ENCODE results near the gene PDK2. TPM values are rescaled to one million over a fixed set of nuclear protein-coding genes. Genes with fewer than 3 reads are reported as not detected.

The PDK2 gene
- total RNA-seq, 3 donors from 2014 or later = 51.0 to 91.6 (median 72.6) TPM

DNA sequence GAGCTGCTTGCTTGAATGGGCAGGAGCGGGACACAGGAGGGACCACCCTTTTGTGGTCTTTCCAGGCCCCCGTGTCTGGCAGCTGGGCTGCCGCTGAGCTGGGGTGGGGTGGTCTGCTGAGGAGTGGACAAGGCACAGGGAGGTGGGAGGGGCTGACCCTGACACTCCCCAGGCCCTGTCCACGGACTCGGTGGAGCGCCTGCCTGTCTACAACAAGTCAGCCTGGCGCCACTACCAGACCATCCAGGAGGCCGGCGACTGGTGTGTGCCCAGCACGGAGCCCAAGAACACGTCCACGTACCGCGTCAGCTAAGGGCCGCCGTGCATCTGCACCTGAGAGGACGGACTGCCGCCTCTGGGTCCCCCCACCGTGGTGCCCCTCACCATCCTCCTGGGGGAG, 14.6 kb downstream of the PDK2 start:
- Histone ChIP-seq H3K4me1 (ENCODE audit: low read depth) (peaks cover 6% of the 10 kb centered on the region), H3K36me3 (ENCODE audit: low read depth) (no peaks in the 10 kb centered on the region), H3K9me3 (no peaks in the 10 kb centered on the region), H3K4me3 (no peak overlapping the region)
- TF ChIP-seq, protein P1, sequence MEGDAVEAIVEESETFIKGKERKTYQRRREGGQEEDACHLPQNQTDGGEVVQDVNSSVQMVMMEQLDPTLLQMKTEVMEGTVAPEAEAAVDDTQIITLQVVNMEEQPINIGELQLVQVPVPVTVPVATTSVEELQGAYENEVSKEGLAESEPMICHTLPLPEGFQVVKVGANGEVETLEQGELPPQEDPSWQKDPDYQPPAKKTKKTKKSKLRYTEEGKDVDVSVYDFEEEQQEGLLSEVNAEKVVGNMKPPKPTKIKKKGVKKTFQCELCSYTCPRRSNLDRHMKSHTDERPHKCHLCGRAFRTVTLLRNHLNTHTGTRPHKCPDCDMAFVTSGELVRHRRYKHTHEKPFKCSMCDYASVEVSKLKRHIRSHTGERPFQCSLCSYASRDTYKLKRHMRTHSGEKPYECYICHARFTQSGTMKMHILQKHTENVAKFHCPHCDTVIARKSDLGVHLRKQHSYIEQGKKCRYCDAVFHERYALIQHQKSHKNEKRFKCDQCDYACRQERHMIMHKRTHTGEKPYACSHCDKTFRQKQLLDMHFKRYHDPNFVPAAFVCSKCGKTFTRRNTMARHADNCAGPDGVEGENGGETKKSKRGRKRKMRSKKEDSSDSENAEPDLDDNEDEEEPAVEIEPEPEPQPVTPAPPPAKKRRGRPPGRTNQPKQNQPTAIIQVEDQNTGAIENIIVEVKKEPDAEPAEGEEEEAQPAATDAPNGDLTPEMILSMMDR (IDR thresholded peaks at IDR 0.05) = no peak
- ATAC-seq (no peak), DNase-seq (peak in 1 of 3 donors; percentile 50)
- intact Hi-C loops (cut with DNase I, micrococcal nuclease) = loop anchor here in 1 of 2 donors (10.0 kb wide), 1 partner anchor 55 kb away; the partner anchor contains the start of gene SGCA

DNA sequence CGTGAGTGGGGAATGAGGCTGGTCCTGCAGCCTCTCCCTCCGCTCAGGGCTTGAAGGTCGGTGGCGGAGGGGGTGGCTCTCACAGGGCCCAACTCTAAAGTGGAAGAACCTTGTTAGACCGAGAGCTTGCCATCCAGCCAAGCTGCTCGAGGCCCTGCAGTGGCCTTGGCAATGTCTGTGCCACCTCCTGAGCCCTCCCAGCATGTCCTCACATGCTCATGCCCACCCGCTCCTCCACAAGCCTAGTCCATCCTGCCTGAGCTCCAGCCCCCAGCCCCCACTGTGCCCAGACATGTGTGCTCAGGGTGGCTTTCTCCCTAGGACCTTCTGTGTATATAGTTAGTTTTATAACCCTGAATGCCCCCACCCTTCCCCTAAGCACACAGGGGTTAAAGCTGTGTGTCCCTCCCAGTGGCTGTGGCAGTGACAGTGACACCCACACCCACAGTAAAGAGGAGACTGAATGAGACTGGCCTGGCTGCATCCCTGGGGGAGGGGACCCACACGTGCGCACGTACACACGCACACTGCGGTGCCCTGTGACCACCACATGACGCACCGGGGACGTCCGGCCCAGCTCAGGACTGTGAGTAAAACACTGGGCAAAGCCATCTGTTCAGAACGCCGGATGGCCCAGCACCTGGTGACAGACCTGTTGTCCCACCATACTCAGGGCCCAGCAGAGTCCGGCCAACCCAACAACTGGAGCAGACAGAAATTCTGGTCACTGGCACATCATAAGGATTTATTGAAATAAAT, 15.6 kb downstream of the PDK2 start:
- no peak overlapping the region for H3K4me3 ChIP-seq
- intact Hi-C loops (cut with DNase I, micrococcal nuclease) = loop anchor here in 1 of 2 donors (10.0 kb wide), 1 partner anchor 54 kb away; the partner anchor contains the start of gene SGCA
- DNase-seq (peak in 1 of 3 donors; percentile 53), ATAC-seq (peak; percentile 3)
- TF ChIP-seq, protein P1 (IDR thresholded peaks at IDR 0.05) = no peak
- H3K36me3 ChIP-seq (ENCODE audit: low read depth) = no peaks in the 10 kb centered on the region
- peaks cover 6% of the 10 kb centered on the region for H3K4me1 ChIP-seq (ENCODE audit: low read depth)
- no peaks in the 10 kb centered on the region for H3K9me3 ChIP-seq

DNA sequence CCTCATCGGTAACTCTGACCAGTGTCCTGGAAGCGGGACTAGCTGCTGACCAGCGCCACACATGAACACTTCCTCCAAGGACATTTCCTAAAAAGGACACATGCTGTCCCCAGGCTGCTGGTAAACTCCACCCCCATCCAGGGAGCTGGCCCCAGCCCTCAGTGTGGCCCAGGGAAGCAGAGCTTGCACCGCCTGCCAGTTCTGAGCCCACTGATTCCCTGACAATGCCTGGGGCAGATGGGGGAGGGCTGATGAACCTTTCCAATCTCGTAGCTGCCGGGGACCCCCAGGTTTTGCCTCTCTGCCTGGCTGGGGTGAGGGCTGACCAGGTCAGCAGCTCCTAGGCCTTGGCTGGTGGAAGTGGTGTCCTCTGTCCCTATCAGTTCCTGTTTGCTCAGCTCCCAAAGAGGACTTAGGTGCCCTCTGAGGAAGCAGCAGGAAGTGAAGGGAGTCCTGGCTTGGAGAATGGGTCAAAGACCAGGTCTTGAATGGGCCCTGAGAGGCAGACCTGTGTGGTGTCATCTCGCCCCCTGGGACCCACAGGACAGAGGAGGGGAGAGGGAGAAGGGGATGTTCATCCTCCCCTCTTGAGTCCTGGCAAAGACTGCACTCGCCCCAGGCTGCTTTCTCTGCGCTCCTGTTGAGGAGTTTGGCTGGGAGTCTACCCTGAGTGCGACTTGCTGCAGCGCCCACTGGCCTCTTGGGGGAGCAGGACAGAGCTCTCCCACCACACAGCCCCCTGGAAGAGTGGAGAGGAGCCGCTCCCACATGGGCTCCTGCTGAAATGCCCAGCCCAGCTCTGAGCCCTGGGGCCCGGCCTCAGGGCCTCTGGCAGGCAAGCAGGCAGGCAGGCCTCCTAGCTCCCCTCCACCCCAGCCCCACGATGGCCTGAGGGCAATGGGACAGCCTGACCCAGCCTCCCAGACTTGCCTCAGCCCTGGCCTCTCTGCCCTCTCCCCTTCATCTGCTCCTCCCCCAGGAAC, 16.8 kb downstream of the PDK2 start:
- no peaks in the 10 kb centered on the region for H3K9me3 ChIP-seq
- H3K36me3 ChIP-seq (ENCODE audit: low read depth) = no peaks in the 10 kb centered on the region
- ATAC-seq (peak; percentile 34), DNase-seq (no peak)
- TF ChIP-seq, protein P1 (IDR thresholded peaks at IDR 0.05) = no peak
- H3K4me3 ChIP-seq = no peak overlapping the region
- peaks cover 6% of the 10 kb centered on the region for H3K4me1 ChIP-seq (ENCODE audit: low read depth)
- intact Hi-C loops (cut with DNase I, micrococcal nuclease) = loop anchor here in 1 of 2 donors (10.0 kb wide), 1 partner anchor 53 kb away; the partner anchor contains the start of gene SGCA

DNA sequence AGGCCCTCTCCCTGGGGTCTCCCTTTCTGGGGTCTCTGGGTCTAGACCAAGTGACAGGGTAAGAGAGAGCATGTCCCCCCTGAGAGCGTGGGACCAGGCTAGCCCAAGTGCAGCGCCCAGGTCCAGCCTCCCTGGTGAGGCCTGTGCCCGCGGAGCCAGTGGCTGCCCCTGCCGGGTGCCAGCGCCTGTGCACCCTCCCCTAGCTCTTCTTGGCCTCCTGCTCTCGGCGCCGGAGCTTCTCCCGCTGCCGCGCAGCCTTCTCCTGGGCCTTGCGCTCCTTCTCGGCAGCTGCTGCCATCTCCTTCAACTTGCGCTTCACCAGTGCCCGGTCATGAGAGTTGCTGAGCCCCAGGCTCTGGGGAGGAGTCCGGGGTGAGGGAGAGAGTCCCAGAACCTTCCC, 17.5 kb downstream of the PDK2 start:
- intact Hi-C loops (cut with DNase I, micrococcal nuclease) = loop anchor here in 1 of 2 donors (10.0 kb wide), 1 partner anchor 52 kb away; the partner anchor contains the start of gene SGCA
- ATAC-seq = peak; percentile 55
- H3K4me1 ChIP-seq (ENCODE audit: low read depth) = peaks cover 11% of the 10 kb centered on the region

More for the DNA sequence above, 17.5 kb downstream of the PDK2 start:
- DNase-seq = peak in 1 of 3 donors; percentile 61
- H3K36me3 ChIP-seq (ENCODE audit: low read depth) = no peaks in the 10 kb centered on the region
- no peaks in the 10 kb centered on the region for H3K9me3 ChIP-seq
- TF ChIP-seq, protein P1 (IDR thresholded peaks at IDR 0.05) = no peak
- H3K4me3 ChIP-seq = no peak overlapping the region
